HG03439 (cell line): ENCODE results near the gene FLRT2.

Experiments used
- ATAC-seq: cut with Tn5 transposase; IDR thresholded peaks from one replicate; pipeline ENCODE4 v1.9.1; 2021; ENCODE audit warnings: mild to moderate bottlenecking, moderate library complexity; ENCODE audit not compliant: unreplicated experiment

FLRT2 gene

GRCh38 chr14:85556267-85556666 lies 26.3 kb downstream of the FLRT2 start:
- no peak for ATAC-seq

DNA sequence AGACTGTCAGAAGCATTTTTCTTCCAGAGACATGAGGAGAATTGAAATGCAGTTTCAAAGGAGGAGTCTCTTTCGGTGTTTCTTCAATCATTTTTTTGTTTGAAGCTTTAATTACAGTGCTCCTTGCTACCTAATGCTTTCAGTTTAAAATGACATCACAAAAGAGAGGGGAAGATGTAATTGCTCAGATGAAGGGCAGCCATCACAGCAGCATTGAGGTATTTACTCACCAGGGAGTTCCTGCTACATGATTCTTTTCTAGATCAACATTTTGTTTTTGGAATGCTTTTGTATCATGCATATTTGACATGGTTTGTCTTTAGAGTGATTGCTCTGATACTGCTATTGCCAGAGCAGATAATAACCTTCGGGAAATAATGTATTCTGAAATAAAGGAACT lies 28.6 kb downstream of the FLRT2 start:
- no peak for ATAC-seq

DNA sequence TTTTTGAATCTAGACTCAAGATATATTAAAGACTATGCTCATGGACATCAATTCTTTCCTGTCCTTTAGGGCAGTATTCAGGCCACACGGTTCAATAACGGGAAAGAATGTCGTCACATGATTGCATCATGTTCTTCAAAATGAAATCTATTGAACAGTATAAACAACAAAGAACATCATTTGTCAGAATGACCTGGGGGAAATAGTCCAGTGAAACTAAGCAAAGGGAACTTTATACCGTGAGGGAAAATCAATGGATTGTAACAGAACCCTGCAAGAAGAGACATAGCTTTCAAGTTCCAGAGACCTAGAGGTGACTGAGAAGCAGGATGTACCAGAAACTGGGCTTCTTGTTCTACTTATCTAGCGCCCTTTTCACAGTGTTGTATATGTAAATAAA lies 32.7 kb downstream of the FLRT2 start:
- no peak for ATAC-seq

DNA sequence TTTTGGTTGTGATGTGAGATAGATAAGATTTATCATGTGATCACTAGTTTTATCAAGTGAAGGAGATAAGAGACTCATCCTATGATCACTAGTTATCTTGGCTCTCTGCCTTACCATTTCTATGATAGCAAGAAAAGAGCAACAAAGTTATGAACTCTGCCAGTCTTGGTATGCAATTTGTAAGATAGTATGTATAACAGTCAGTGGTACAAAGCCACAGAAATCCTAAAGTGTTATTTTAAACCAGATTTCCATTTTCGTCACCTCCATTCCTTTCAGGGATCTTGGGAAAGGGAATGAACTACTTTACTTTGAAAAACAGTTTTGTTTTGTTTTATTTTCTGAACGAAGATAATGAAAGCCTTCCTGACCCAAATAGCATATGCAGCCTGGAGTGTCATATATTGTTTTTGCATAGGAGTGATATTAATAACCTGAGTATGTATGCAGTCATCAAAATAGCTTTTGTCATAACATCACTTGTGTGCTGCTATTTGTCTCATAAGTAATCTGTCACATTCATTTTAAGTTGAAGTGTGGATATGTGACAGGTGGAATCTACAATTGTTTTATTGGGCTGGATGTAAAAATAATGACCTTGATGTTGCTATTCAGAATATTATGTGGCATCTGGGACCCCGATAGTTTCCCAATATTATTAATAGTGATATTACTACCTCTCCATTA lies 35.0 kb downstream of the FLRT2 start:
- ATAC-seq: no peak

GRCh38 chr14:85565862-85566296 lies 35.9 kb downstream of the FLRT2 start:
- no peak for ATAC-seq

DNA sequence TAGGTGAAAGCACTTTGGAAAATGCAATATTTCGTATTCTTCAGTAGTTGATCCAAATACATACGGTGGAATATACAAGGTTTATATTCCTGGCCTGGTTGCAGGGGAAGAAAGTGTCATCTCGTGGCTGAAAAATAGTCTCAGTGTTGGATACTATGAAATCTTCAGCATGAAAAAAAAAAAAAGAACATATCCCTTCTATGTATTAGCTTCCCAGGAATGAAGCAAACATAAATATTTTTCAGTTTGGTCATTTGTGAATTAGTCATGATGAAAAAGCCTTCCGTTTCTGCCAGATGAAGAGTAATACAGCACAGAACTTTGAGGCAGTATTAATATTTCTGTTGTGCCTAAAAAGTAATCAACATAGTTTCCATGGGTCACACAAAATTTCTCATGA lies 36.7 kb downstream of the FLRT2 start:
- no peak for ATAC-seq

DNA sequence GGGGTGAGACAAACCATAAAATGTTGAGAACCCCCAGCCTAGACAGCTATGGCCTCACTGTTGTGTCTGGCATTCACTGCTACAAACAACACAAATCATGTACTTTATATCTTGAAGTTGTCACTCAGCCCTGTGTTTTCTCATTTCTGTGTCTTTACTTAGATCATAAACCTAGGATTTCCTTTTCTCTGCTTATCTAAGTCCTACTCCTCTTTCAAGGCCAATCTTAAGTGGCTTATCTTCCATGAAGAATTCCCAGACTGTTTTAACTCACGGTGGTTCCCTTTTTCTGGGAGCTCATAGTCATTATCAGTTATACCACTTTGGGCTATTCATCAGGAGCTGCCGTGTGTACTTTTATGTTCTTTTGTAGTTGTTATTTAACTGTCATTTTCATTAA lies 42.1 kb downstream of the FLRT2 start:
- no peak for ATAC-seq

GRCh38 chr14:85572845-85573244 lies 42.9 kb downstream of the FLRT2 start:
- ATAC-seq: no peak

DNA sequence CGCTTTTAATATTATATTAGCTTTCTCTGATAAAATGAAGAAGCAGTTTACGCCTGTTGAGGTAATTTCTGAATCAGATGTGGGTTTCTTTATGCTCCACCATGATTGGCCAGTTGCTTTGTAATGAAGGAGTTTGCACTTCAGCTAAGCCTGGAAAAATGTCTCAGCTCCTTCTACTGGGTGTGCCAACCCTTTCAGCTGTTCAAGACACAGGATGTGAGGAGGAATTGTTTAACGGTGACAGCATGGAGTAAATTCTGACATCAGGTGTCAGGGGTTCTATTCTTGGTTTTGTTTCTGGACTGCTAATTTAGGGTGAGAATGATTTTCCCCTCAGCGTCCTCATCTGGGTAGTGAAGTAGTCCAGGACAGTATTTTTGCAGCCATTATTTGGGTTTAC lies 43.5 kb downstream of the FLRT2 start:
- ATAC-seq: no peak

DNA sequence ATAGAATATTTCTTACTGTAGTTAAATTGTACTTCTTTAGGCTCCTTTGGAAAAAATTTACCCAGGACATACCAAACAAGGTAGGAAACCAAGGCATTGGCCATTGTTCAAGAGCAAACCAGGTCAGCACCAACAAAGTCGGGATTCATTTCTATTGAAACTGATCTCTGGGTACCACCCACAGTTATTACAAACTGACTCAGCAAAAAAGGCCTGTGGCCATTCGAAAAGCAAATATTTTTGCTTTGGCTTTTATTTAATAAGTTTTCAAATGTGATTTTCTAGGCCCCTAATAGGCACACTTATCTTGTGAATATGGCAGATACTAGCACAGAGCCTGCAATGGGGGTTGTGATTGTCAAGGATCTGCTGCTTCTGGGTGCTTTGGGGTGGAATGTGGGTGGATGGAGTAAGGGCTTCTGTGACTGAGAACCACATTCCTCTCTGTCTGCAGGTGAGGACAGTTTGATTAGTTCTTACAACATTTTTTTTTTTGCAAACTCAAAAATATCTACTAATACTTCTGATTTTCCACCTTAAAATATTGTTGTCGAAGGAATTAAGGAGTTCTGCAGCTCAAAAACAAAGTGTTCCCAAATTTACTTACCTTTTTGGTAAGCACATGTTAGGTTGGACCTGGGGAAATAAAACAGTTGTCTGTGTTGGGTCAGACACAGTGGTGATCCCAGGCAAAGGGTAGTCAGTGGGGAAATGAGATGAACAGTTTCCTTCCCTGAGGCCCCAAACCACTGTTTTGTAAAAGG lies 45.1 kb downstream of the FLRT2 start:
- no peak for ATAC-seq

DNA sequence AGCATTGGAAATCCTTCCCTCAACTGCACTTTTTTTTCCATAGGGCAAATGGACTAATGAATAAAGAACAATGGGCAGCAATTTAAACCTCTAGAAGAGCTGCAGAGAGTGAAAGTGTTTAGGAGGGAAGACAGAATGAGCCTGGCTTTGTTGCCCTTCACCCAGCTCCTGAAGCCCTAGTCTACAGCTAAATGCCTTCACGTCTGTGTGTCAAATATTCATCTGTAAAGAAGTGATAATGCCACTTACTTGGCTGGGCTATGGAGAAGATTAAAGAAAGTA lies 45.6 kb downstream of the FLRT2 start:
- no peak for ATAC-seq

DNA sequence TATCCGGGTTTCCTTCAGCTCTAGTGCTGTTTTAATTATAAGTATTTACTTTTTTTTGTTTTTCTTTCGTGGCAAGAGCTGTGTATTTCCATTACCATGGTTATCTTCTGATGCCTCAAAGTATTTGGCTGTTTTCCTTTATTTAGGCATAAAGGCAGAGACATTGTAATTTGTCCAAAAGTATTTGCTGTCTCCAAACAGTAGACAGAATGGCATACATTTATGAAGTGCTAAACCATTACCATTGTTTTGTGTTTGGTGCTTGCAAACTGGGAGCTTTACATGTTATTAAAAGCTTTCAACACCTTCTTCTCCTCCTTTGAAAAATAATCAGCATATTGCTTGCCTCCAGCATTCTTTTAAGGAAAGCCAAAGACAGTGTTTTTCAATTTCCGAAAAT lies 46.3 kb downstream of the FLRT2 start:
- ATAC-seq: no peak

DNA sequence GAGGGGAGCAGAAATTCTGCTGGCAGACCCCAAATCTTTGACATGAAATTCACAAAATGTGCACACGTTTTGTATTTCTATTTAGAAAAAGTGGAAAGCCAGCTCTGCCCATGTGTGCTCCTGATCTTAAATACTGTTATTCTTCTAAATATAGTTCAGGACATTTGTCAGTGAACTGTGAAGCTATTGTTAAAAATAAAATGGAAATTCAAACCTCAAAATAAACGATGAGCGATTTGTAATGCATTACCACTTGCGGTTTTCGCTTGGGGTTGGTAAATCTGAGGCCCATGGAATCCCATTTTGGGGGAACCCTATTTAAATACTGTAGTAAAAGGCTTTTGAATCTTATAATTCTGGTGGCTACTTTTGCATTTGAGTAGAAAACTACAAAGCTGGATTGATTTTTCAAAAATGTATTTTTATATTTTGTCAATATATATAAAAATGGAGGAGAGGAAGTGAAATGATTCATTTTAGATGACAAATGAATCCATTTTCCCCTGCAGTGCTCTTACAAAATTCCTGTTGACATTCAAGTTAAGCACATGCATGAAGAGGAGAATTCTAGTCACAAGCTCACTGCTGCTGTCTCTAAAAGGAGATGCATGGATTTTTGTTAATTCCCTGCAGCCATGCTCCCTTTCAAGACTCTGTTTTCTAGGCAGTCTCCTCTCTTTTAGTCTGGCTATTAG lies 47.1 kb downstream of the FLRT2 start:
- no peak for ATAC-seq

DNA sequence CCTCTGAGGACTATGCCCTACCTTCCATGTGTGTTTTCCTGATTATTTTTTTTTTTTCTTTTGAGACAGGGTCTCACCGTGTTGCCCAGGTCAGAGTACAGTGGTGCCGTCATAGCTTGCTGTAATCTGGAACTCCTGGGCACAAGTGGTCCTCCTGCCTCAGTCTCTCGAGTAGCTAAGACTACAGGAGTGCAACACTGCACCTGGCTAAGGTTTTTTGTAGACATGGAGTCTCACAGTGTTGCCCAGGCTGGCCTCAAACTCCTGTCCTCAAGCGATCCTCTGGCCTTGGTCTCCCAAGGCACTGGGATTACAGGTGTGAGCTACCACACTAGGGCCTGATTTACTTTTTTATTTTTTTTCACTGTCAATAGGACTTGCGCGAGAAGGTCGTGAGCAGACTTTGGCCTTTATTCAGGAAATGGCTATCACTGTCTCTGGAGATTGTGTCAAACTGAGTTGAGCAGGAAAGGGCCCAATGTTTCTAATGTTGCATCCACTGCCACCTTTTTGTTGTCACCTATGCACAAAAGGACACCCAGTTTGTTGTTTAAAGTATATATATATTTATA lies 47.7 kb downstream of the FLRT2 start:
- ATAC-seq: no peak

DNA sequence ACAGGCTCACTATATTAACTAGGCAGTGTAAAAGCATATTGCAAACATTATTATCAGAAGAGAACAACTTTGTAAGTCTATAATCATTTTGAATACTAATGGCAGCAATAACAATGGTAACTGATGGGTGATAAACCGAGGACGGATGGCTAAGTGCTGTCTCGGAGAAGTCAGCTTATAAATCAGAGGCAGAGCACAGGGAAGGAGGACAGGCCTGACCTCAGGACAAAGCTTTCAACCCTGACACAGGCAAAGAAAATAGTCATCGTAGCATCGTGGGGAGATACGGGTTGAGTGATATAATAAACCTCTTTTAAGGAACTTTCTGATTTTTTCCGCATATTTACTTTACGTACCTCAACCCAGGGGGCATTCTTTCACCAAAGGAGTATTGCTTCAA lies 48.4 kb downstream of the FLRT2 start:
- no peak for ATAC-seq

DNA sequence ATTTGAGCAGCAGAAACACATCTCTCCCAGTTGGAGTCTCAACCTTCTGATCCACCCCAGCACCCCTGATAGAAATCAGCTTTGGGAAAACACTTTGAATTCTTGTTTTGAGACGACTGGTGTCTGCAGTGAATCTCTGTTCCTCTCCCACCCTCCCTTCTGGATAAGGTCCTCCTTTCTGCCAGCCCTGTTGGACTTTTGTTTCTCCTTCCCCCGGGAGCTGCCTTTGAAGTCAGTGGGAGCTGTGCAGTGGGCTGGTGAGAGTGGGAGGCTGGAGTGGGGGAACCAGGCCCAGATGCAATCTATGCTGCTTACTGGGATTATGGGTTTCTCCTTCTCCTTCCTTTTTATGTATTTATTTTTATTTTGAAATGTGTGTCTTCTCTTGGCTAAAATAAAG lies 49.0 kb downstream of the FLRT2 start:
- ATAC-seq: no peak

- no peak for ATAC-seq
Measured at GRCh38 chr14:85579942-85580341, 50.0 kb downstream of the FLRT2 start.

DNA sequence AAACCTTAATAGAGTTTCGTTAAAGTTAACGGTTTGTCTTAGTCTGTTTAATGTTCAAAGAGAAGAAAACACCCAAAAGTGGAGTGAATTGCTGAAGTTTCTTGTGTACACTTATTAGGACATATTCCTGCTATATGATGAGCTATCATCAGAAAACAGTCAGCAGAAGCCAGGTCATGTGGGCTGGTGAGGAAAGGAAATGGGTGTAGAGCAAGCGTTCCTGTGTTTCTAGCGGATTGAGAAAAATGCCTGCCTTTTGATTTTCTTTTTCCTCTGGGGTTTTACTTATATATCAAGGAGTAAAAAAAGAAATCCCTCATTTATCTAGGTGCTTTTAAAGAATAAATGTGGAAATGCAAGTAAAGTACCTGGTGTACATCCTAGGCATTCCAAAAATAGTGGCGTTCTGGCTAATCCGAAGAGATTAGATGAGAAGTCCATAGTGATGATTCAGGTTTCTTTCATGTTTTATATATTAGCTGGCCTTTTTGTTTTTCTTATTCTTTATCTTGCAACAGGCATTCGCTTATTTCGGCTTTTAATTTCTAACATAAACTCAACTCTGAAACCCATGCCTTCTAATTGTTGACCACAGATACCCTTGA lies 50.7 kb downstream of the FLRT2 start:
- ATAC-seq: no peak

- no peak for ATAC-seq
Measured at GRCh38 chr14:85581691-85582090, 51.7 kb downstream of the FLRT2 start.

DNA sequence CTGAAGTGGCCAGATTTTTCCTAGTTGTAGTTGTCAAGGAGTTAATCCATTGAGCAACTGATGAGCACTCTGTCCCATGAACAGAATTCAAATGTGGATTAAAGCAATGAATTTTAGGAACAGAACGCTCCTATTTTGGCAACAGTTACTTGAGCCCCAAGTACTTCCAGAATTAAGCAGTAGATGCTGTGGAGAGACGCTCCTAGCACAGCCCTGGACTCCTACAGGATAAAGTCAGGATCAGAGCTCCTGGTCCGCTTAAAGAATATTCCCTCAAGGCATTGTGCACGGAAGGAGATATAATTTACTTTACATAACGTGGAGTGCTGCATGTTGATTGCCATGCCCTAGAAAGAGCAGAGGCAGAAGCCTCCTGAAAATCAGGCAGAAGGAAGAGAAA lies 53.4 kb downstream of the FLRT2 start:
- no peak for ATAC-seq

GRCh38 chr14:85584481-85584880 lies 54.5 kb downstream of the FLRT2 start:
- ATAC-seq: no peak
